ENCODE data around the gene RFC4. TPM values are rescaled to one million over a fixed set of nuclear protein-coding genes. Genes with fewer than 3 reads are reported as not detected.

RFC4 gene
- total RNA-seq, 1 donor from 2014 or later: 36.3 TPM

DNA sequence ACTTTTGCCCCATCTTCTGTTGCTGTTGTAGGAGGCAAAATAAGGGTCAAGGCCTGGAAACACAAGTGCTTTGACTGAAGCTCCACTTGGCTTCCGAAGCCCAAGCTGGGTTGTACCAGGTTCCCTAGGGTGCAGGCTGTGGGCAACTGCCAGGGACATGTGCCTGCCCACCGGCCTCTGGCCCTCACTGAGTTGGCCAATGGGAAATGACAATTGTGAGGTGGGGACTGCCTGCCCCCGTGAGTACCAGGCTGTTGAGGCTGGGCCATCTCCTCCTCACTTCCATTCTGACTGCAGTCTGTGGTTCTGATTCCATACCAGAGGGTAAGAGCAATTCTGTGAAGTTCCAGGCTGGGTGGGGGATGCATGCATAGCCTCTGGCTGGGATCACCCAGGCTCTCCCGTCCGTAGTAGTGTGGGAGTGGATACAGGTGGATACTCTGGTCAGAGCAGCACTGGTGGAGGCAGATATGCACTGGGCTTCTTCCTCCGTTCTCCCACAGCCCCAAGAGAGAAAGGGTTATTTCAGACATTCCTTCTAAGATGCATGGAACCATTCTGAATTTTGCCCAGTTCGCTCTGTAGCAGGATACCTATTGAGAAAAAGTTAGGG, 36.2 kb upstream of the RFC4 start, which contains the start of gene ADIPOQ:
Gene ADIPOQ, plus strand, starts transcription at position 285 of the 613 bp plus-strand sequence. CDS start 10,349 bp downstream, outside the sequence.
- Mint-ChIP-seq H3K27ac (ENCODE audit: unreplicated experiment) (no peak within 1 kb of the TSS), H3K36me3 (ENCODE audit: unreplicated experiment) (no peaks in the 10 kb centered on the region), H3K4me3 (ENCODE audit: unreplicated experiment) (no peak within 1 kb of the TSS), H3K27me3 (ENCODE audit: unreplicated experiment) (no peaks in the 10 kb centered on the region), H3K4me1 (ENCODE audit: low read depth, unreplicated experiment) (peaks cover 2% of the 10 kb centered on the region), H3K9me3 (ENCODE audit: unreplicated experiment) (peaks cover 4% of the 10 kb centered on the region)
- TF ChIP-seq, protein P1, sequence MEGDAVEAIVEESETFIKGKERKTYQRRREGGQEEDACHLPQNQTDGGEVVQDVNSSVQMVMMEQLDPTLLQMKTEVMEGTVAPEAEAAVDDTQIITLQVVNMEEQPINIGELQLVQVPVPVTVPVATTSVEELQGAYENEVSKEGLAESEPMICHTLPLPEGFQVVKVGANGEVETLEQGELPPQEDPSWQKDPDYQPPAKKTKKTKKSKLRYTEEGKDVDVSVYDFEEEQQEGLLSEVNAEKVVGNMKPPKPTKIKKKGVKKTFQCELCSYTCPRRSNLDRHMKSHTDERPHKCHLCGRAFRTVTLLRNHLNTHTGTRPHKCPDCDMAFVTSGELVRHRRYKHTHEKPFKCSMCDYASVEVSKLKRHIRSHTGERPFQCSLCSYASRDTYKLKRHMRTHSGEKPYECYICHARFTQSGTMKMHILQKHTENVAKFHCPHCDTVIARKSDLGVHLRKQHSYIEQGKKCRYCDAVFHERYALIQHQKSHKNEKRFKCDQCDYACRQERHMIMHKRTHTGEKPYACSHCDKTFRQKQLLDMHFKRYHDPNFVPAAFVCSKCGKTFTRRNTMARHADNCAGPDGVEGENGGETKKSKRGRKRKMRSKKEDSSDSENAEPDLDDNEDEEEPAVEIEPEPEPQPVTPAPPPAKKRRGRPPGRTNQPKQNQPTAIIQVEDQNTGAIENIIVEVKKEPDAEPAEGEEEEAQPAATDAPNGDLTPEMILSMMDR (IDR thresholded peaks at IDR 0.05; ENCODE audit: partially characterized antibody, unreplicated experiment): no peak
- no peak for DNase-seq

DNA sequence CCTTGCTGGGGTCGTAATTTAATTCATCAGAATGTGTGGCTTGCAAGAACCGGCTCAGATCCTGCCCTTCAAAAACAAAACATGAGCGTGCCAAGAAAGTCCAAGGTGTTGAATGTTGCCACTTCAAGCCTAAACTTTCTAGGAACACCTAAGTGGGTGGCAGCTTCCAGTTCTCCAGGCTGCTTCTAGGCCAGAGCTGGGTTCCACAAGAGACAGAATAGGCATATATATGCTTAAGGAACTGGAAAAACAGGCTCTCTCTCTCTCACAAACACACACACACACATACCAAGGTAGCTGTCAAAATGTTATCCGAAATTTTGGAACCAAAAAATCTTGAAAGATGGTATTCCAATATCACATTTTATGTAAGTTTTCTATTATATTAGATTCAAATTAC, 35.3 kb upstream of the RFC4 start:
- Mint-ChIP-seq H3K4me1 (ENCODE audit: low read depth, unreplicated experiment) (peaks cover 2% of the 10 kb centered on the region), H3K27me3 (ENCODE audit: unreplicated experiment) (no peaks in the 10 kb centered on the region), H3K36me3 (ENCODE audit: unreplicated experiment) (no peaks in the 10 kb centered on the region), H3K27ac (ENCODE audit: unreplicated experiment) (no peak overlapping the region), H3K9me3 (ENCODE audit: unreplicated experiment) (peaks cover 4% of the 10 kb centered on the region), H3K4me3 (ENCODE audit: unreplicated experiment) (no peak overlapping the region)
- TF ChIP-seq, protein P1 (IDR thresholded peaks at IDR 0.05; ENCODE audit: partially characterized antibody, unreplicated experiment): no peak
- DNase-seq: no peak

DNA sequence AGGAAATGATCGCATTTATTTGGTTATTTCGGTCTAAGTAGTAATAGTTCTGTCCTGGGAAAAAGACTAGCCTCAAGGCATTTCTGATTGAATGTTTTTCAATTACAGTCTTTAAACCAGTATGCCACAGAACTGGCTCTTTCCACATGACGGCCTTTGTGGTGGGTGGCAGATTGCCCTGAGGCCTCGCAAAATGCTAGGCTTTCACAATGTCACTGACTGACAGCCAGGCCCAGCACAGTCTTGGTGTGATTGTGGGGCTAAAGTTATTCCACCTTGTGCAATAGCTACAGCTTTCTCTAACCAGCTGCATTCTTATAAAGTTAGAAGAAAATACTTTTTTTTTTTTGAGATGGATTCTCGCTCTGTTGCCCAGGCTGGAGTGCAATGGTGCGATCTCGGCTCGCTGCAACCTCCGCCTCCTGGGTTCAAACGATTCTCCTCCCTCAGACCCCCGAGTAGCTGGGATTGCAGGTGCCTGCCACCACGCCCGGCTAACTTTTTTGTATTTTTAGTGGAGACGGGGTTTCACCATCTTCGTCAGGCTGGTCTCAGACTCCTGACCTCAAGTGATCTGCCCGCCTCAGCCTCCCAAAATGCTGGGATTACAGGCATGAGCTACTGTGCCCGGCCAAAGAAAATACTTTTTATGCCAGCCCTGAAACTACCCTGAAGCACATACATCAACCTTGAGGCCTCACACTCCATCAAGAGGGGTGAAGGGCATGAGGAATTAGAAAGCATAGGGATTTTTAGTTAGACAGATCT, 33.8 kb upstream of the RFC4 start:
- Mint-ChIP-seq H3K27me3 (ENCODE audit: unreplicated experiment) (no peaks in the 10 kb centered on the region), H3K9me3 (ENCODE audit: unreplicated experiment) (peaks cover 4% of the 10 kb centered on the region), H3K27ac (ENCODE audit: unreplicated experiment) (no peak overlapping the region), H3K4me3 (ENCODE audit: unreplicated experiment) (no peak overlapping the region), H3K4me1 (ENCODE audit: low read depth, unreplicated experiment) (peaks cover 2% of the 10 kb centered on the region), H3K36me3 (ENCODE audit: unreplicated experiment) (no peaks in the 10 kb centered on the region)
- TF ChIP-seq, protein P1 (IDR thresholded peaks at IDR 0.05; ENCODE audit: partially characterized antibody, unreplicated experiment): no peak
- DNase-seq: peak; percentile 21

DNA sequence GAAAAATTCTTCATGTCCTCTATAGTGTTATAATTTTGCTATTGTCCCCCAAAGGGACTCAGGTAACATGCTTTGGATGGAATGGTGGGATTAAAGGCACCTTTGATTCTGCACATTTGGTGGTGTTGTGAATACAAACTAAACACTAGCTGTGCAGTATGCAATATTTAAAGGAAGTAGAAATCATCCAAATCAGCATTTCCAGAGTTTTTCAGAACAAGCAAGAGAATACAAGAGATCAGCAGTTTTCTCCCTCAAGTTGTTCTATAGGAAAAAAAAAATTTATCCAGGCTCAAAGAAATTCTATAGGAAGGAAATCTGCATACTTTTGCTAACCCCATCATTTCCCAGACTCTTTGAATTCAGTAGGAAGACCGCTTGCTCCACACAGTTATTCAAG, 26.0 kb upstream of the RFC4 start:
- TF ChIP-seq, protein P1 (IDR thresholded peaks at IDR 0.05; ENCODE audit: partially characterized antibody, unreplicated experiment): no peak
- DNase-seq: no peak
- Mint-ChIP-seq H3K36me3 (ENCODE audit: unreplicated experiment) (no peaks in the 10 kb centered on the region), H3K27me3 (ENCODE audit: unreplicated experiment) (peaks cover 3% of the 10 kb centered on the region), H3K9me3 (ENCODE audit: unreplicated experiment) (peaks cover 6% of the 10 kb centered on the region), H3K4me3 (ENCODE audit: unreplicated experiment) (no peak overlapping the region), H3K4me1 (ENCODE audit: low read depth, unreplicated experiment) (no peaks in the 10 kb centered on the region), H3K27ac (ENCODE audit: unreplicated experiment) (no peak overlapping the region)

DNA sequence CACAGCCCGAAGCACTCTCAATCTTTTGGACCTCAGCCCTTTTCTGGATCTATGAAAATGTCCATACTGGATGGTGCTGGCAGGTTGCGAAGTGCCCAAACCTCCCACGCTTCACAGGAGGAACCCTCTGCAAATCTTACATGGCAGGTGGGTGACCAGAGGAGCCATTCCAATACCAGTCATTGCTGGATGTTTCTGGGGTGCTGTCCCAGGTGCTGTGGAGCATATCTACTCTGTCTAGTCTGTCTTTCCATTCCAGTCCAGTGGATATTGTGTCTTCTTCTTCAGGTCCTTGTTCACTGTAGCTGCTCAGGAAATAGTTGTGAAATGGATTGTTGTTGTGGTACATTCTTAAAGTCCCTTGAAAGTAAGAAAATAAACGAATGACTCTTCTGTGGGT, 25.5 kb upstream of the RFC4 start:
- Mint-ChIP-seq H3K9me3 (ENCODE audit: unreplicated experiment) (peaks cover 6% of the 10 kb centered on the region), H3K27me3 (ENCODE audit: unreplicated experiment) (peaks cover 3% of the 10 kb centered on the region), H3K36me3 (ENCODE audit: unreplicated experiment) (no peaks in the 10 kb centered on the region), H3K27ac (ENCODE audit: unreplicated experiment) (no peak overlapping the region), H3K4me1 (ENCODE audit: low read depth, unreplicated experiment) (no peaks in the 10 kb centered on the region), H3K4me3 (ENCODE audit: unreplicated experiment) (no peak overlapping the region)
- no peak for DNase-seq
- TF ChIP-seq, protein P1 (IDR thresholded peaks at IDR 0.05; ENCODE audit: partially characterized antibody, unreplicated experiment): no peak

Data from glutamatergic neuron (in vitro differentiated cells).